ENCODE results near the gene OVCH1. TPM values are rescaled to one million over a fixed set of nuclear protein-coding genes. Genes with fewer than 3 reads are reported as not detected.

OVCH1 gene
- total RNA-seq, 1 experiment from 2014 or later, result not detected

DNA sequence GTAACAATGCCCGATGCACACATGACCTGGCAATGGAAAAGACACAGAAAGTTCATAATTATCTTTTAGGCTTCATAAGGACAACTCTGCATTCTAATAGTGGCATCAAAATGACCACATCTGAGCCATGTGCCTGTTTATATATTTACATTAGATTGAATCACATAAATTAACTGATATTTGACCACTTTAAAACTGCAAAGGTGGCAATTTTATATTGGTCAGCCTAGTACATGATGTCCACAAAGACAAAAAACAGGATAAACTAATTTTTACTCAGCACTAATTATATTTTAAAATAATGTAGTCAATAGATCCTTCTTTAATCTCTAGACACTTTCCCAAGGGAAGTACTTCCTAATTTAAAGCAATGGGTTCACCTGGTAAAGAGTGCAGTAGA is 12.0 kb upstream of the OVCH1 start:
- Mint-ChIP-seq H3K27me3 (ENCODE audit: low read depth) (no peaks in the 10 kb centered on the region), H3K4me3 (no peak overlapping the region), H3K4me1 (no peaks in the 10 kb centered on the region), H3K36me3 (ENCODE audit: insufficient read depth in 1 of 3, low read depth in 3 of 3) (peaks cover 0 to 11% (median 0%) of the 10 kb centered on the region in 3 experiments; a peak in 2 of 7 replicates), H3K27ac (no peak overlapping the region), H3K9me3 (no peaks in the 10 kb centered on the region)
- no peaks in the 10 kb centered on the region for H3K4me1 ChIP-seq (ENCODE audit: insufficient read depth, low read length)
- H2BK12ac ChIP-seq (ENCODE audit: insufficient read length, low read depth, low read length), result no peak overlapping the region
- H2AK5ac ChIP-seq (ENCODE audit: insufficient read length, low read length), result no peak overlapping the region
- H2BK5ac ChIP-seq (ENCODE audit: insufficient read length, low read length), result no peak overlapping the region
- no peak overlapping the region for H3K4me2 ChIP-seq (ENCODE audit: insufficient read depth, insufficient read length, low read length)
- no peak for TF ChIP-seq CTCF (conservative IDR thresholded peaks at IDR 0.05)
- no peak overlapping the region for H3K18ac ChIP-seq (ENCODE audit: insufficient read length, low read depth, low read length)
- H3K56ac ChIP-seq (ENCODE audit: insufficient read length, low read depth, low read length), result no peak overlapping the region
- H3K79me1 ChIP-seq (ENCODE audit: insufficient read depth, low read depth, low read length, poor library complexity, severe bottlenecking), result no peaks in the 10 kb centered on the region
- no peak overlapping the region for H2BK120ac ChIP-seq (ENCODE audit: low read depth, low read length, poor library complexity, severe bottlenecking)
- no peak for DNase-seq
- no peaks in the 10 kb centered on the region for H3K79me2 ChIP-seq (ENCODE audit: insufficient read depth, low read length)
- H2BK15ac ChIP-seq (ENCODE audit: low read depth, low read length), result no peak overlapping the region
- no peaks in the 10 kb centered on the region for H3K27me3 ChIP-seq (ENCODE audit: insufficient read depth, low read length)
- H4K5ac ChIP-seq (ENCODE audit: insufficient read length, low read depth, low read length), result no peak overlapping the region
- H4K91ac ChIP-seq (ENCODE audit: insufficient read length, low read depth, low read length), result no peak overlapping the region
- H3K9ac ChIP-seq (ENCODE audit: extremely low read depth, insufficient read length, low read length), result no peak overlapping the region
- no peak overlapping the region for H3T11ph ChIP-seq (ENCODE audit: low read length)
- H2BK20ac ChIP-seq (ENCODE audit: low read depth, low read length, poor library complexity, severe bottlenecking), result no peak overlapping the region
- no peak overlapping the region for H2AFZ ChIP-seq (ENCODE audit: low read length)
- no peak overlapping the region for H3K27ac ChIP-seq (ENCODE audit: insufficient read length, low read depth, low read length)
- H4K20me1 ChIP-seq (ENCODE audit: control insufficient read depth, insufficient read depth, insufficient read length), result no peaks in the 10 kb centered on the region
- H4K8ac ChIP-seq (replicated peaks; ENCODE audit: insufficient read length, low read depth, low read length), result no peak overlapping the region
- WGBS (ENCODE audit: extremely low coverage, insufficient read length, low lambda C conversion rate), result no CpG with 5 or more reads among the region's 1 CpG
- no peak overlapping the region for H3K23ac ChIP-seq (ENCODE audit: insufficient read length, low read depth, low read length)
- H3K23me2 ChIP-seq (ENCODE audit: insufficient read length, low read depth, low read length, poor library complexity, severe bottlenecking), result no peaks in the 10 kb centered on the region
- no peaks in the 10 kb centered on the region for H3K9me3 ChIP-seq (ENCODE audit: control insufficient read depth, low read depth, low read length)
- H3K14ac ChIP-seq (ENCODE audit: insufficient read depth, low read length), result no peak overlapping the region
- H3K4ac ChIP-seq (ENCODE audit: low read depth, low read length), result no peak overlapping the region
